Gastroesophageal sphincter (tissue), 4 donors: ENCODE results near the gene UGT8. TPM values are rescaled to one million over a fixed set of nuclear protein-coding genes. Genes with fewer than 3 reads are reported as not detected.
A peak's percentile ranks its signal among the peaks of the same experiment; 100 is the strongest.

Experiments
- ATAC-seq: fragments of 150-250 bp; one replicate; pipeline ENCODE4 v1.9.1; 2016; ENCODE audit warnings: mild to moderate bottlenecking, moderate library complexity
- H3K27ac ChIP-seq, 4 donors: fragments of 200-600 bp; sonication (generic) in 3 of 4; 1 replicate in 3 of 4; 2 replicates in 1 of 4; pipeline ENCODE4 v1.5.1; 2016 to 2019
- H3K27me3 ChIP-seq: fragments of 200-600 bp; sonication (generic); one replicate; pipeline ENCODE4 v1.5.1; 2019
- H3K36me3 ChIP-seq, 2 donors: fragments of 200-600 bp; sonication (generic); one replicate each; pipeline ENCODE4 v1.5.1; 2019; ENCODE audit warnings: control low read depth in 1 of 2
- H3K4me1 ChIP-seq, 3 donors: fragments of 200-600 bp; sonication (generic); 1 replicate in 2 of 3; 2 replicates in 1 of 3; pipeline ENCODE4 v1.5.1; 2016 to 2019; ENCODE audit warnings: control low read depth in 2 of 3
- H3K4me3 ChIP-seq, 2 donors: fragments of 200-600 bp; sonication (generic); one replicate each; pipeline ENCODE4 v1.5.1; 2019; ENCODE audit warnings: mild to moderate bottlenecking in 1 of 2, moderate library complexity in 1 of 2
- H3K9me3 ChIP-seq, 3 donors: fragments of 200-600 bp; sonication (generic); one replicate each; pipeline ENCODE4 v1.5.1; 2017 to 2019; ENCODE audit warnings: control low read depth in 2 of 3
- CTCF ChIP-seq, 4 experiments: fragments of 200-600 bp in 2 of 4; fragments of 450-650 bp in 2 of 4; sonication (generic) in 1 of 4; IDR thresholded peaks; one replicate each; pipeline ENCODE4 v1.5.1; 2017 to 2019; ENCODE audit warnings: antibody characterized with exemption in 4 of 4, mild to moderate bottlenecking in 2 of 4, moderate library complexity in 2 of 4
- EP300 ChIP-seq: sonication (generic); formaldehyde crosslinking; IDR thresholded peaks from one replicate; pipeline ENCODE4 v1.6.1; 2017; ENCODE audit warnings: antibody characterized with exemption, mild to moderate bottlenecking
- POLR2A ChIP-seq, 2 donors: fragments of 450-650 bp; IDR thresholded peaks; one replicate each; pipeline ENCODE4 v1.6.1; 2017; ENCODE audit warnings: antibody characterized with exemption in 2 of 2, mild to moderate bottlenecking in 2 of 2, moderate library complexity in 1 of 2
- POLR2AphosphoS5 ChIP-seq: sonication (generic); formaldehyde crosslinking; IDR thresholded peaks from one replicate; pipeline ENCODE4 v1.6.1; 2017; ENCODE audit warnings: antibody characterized with exemption
- WGBS, 2 donors: methylation state at CpG; one replicate each; pipeline ENCODE4 v1.1.5; 2018; ENCODE audit warnings: low coverage in 1 of 2; 5-methylcytosine and 5-hydroxymethylcytosine counted together
- total RNA-seq, 4 donors: library from RNA; depleted of rRNA; stranded (reverse); fragments of >200 nt; gene quantifications; one replicate each; pipeline ENCODE4 v1.1.0, GENCODE V29; 2016

UGT8 gene
- total RNA-seq, 4 donors from 2014 or later = 0.27 to 0.96 (median 0.73) TPM; not detected in 1

- ATAC-seq = no peak
- Histone ChIP-seq H3K9me3 (no peaks in the 10 kb centered on the region), H3K27me3 (no peaks in the 10 kb centered on the region), H3K4me1 (no peaks in the 10 kb centered on the region), H3K36me3 (no peaks in the 10 kb centered on the region), H3K4me3 (no peak overlapping the region), H3K27ac (no peak overlapping the region)
- TF ChIP-seq CTCF (IDR thresholded peaks at IDR 0.05) (no peak), EP300 (no peak), POLR2A (IDR thresholded peaks at IDR 0.05) (no peak), POLR2AphosphoS5 (no peak)
These were observed 92.0 kb downstream of the UGT8 start for GRCh38 chr4:114690571-114690970.

GRCh38 chr4:114691865-114692264 is 93.3 kb downstream of the UGT8 start:
- Histone ChIP-seq H3K4me1 (no peaks in the 10 kb centered on the region), H3K4me3 (no peak overlapping the region), H3K27ac (no peak overlapping the region), H3K27me3 (no peaks in the 10 kb centered on the region), H3K36me3 (no peaks in the 10 kb centered on the region), H3K9me3 (no peaks in the 10 kb centered on the region)
- TF ChIP-seq POLR2A (IDR thresholded peaks at IDR 0.05) = no peak
- TF ChIP-seq CTCF (IDR thresholded peaks at IDR 0.05) = no peak
- no peak for TF ChIP-seq EP300
- TF ChIP-seq POLR2AphosphoS5 = no peak
- no peak for ATAC-seq
- WGBS, 2 donors = 70% methylated on average over 1 of the region's 1 CpG; no CpG with 5 or more reads in 1 of the 2 donors

DNA sequence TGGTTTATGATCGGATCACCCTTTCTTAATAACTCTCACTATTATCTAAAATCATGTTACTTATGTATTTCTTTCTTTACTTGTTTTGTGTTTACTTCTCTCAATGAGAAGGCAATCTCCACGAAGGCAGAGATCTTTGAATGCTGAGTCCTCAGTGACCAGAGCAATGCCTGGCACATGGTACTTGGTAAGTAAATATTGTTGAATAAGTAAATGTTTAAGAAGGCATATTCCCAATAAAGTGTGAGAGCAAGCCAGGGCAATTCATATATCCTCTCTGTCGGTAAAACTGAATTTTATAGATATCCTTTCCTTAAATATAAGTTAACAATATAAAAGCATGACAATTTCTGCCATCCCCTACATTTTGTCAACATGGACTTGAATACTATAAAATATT is 94.4 kb downstream of the UGT8 start:
- Histone ChIP-seq H3K27me3 (no peaks in the 10 kb centered on the region), H3K27ac (no peak overlapping the region), H3K4me3 (no peak overlapping the region), H3K36me3 (no peaks in the 10 kb centered on the region), H3K4me1 (no peaks in the 10 kb centered on the region), H3K9me3 (no peaks in the 10 kb centered on the region)
- TF ChIP-seq EP300 (no peak), POLR2AphosphoS5 (no peak), CTCF (IDR thresholded peaks at IDR 0.05) (no peak), POLR2A (IDR thresholded peaks at IDR 0.05) (no peak)
- ATAC-seq = no peak
- 88 to 96% methylated on average over 3 of the region's 3 CpGs for WGBS, 2 donors

DNA sequence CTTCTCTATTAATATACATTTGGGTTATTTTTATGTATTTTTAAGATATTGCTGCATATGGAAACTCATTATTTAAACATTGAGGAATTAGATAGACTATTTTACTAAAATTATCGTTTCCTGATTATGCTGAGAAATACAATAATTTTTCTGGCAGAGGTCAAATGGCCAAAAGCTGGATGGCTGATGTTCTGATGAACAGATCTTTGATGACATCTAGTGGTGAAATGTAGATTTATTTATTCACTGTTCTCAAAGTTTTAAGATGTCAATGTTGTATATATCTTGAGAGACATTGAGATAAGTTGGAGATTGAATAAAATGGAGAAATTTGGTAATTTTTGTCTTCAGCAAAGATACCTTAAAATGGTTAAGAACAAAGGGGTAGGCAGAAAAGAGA is 96.2 kb downstream of the UGT8 start:
- no peaks in the 10 kb centered on the region for H3K4me1 ChIP-seq

DNA sequence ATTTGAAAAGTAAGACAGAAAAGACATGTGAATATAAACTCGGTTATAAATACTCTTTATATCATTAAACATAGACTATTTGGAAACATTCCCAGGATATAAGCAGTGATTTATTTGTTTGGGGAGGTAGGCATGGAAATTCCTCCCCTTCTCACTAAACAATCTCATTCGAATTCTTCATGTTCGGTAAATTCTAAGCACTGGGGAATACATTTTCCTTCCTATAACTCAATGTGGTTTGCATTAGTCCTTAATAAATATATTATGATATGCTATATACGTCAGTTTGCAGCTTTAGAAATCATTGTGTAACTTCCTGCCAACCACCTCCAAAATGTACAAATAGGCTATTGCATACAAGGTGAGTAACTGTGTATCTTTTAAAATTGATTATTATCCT is 99.6 kb downstream of the UGT8 start:
- Histone ChIP-seq H3K9me3 (no peaks in the 10 kb centered on the region), H3K36me3 (no peaks in the 10 kb centered on the region), H3K27me3 (no peaks in the 10 kb centered on the region), H3K4me3 (no peak overlapping the region), H3K4me1 (no peaks in the 10 kb centered on the region), H3K27ac (no peak overlapping the region)
- ATAC-seq = no peak
- no peak for TF ChIP-seq CTCF (IDR thresholded peaks at IDR 0.05)
- no peak for TF ChIP-seq POLR2AphosphoS5
- no peak for TF ChIP-seq POLR2A (IDR thresholded peaks at IDR 0.05)
- no peak for TF ChIP-seq EP300
- WGBS, 2 donors = 13 to 25% methylated on average over 4 of the region's 4 CpGs

More for the DNA sequence above, 96.2 kb downstream of the UGT8 start:
- TF ChIP-seq POLR2A (IDR thresholded peaks at IDR 0.05) (no peak), CTCF (IDR thresholded peaks at IDR 0.05) (peak; percentile 32 to 53 (median 50))
- H3K27me3 ChIP-seq = no peaks in the 10 kb centered on the region
- no peak overlapping the region for H3K4me3 ChIP-seq
- no peak for ATAC-seq
- no peaks in the 10 kb centered on the region for H3K36me3 ChIP-seq
- no peaks in the 10 kb centered on the region for H3K9me3 ChIP-seq
- no peak overlapping the region for H3K27ac ChIP-seq
- 0% methylated on average over 1 of the region's 1 CpG for WGBS, 2 donors
